H54 (cell line): ENCODE data around the gene MST1.

Source experiments
- DNase-seq: peaks from one replicate; pipeline ENCODE4 v3.0.0; 2011; ENCODE audit warnings: low spot score, mixed read lengths; ENCODE audit not compliant: insufficient read length
- FAIRE-seq: peaks from 3 replicates; lab custom pipeline; 2011; peaks lifted over from hg19 to GRCh38; lab: Jason Lieb, UNC
- POLR2A ChIP-seq: IDR thresholded peaks from 2 replicates; pipeline ENCODE4 v1.6.1; 2011; ENCODE audit warnings: low read depth, mild to moderate bottlenecking, low read length

Gene MST1

GRCh38 chr3:49722896-49723295 is 33.6 kb upstream of the MST1 start:
- DNase-seq (no peak), FAIRE-seq (no peak)
- TF ChIP-seq POLR2A, result no peak

GRCh38 chr3:49721896-49722781 is 32.9 kb upstream of the MST1 start:
- no peak for FAIRE-seq
- DNase-seq, result no peak
- no peak for TF ChIP-seq POLR2A

GRCh38 chr3:49721596-49721895 is 32.3 kb upstream of the MST1 start:
- DNase-seq (no peak), FAIRE-seq (no peak)
- no peak for TF ChIP-seq POLR2A

GRCh38 chr3:49720855-49721595 is 31.8 kb upstream of the MST1 start:
- TF ChIP-seq POLR2A, result no peak; the same call in 1 of the 2 replicates
- DNase-seq, result no peak
- FAIRE-seq, result no peak

- peak; percentile 12; the same call in 1 of the 2 replicates for TF ChIP-seq POLR2A
- no peak for FAIRE-seq
- DNase-seq, result peak; percentile 55
Measured at GRCh38 chr3:49719214-49719884, 30.1 kb upstream of the MST1 start, which contains the start of gene AMIGO3. TSS of gene AMIGO3 (minus strand) at chr3:49719684. CDS start at chr3:49719465, 219 bp downstream.

GRCh38 chr3:49718858-49719213 is 29.6 kb upstream of the MST1 start:
- FAIRE-seq (no peak), DNase-seq (no peak)
- TF ChIP-seq POLR2A, result no peak

GRCh38 chr3:49717959-49718857 is 28.9 kb upstream of the MST1 start:
- DNase-seq, result no peak
- no peak; the same call in 1 of the 2 replicates for TF ChIP-seq POLR2A
- FAIRE-seq, result no peak

- DNase-seq, result no peak
- TF ChIP-seq POLR2A, result no peak
- no peak for FAIRE-seq
Measured at GRCh38 chr3:49717211-49717958, 28.1 kb upstream of the MST1 start.

- DNase-seq, result no peak
- no peak for FAIRE-seq
- TF ChIP-seq POLR2A, result no peak
Measured at GRCh38 chr3:49716691-49717210, 27.5 kb upstream of the MST1 start.

GRCh38 chr3:49716169-49716568 is 26.9 kb upstream of the MST1 start:
- FAIRE-seq (no peak), DNase-seq (no peak)
- TF ChIP-seq POLR2A, result no peak

GRCh38 chr3:49715611-49716121 is 26.4 kb upstream of the MST1 start:
- TF ChIP-seq POLR2A, result no peak
- FAIRE-seq (no peak), DNase-seq (no peak)
